Measurements from ENCODE around the gene FMNL3.

GRCh38 chr12:49648712-49649003, 58.5 kb downstream of the FMNL3 start:
- TF ChIP-seq CTCF (IDR thresholded peaks at IDR 0.05) (no peak), EZH2 (IDR thresholded peaks at IDR 0.05) (no peak), EZH2phosphoT487 (IDR thresholded peaks at IDR 0.05) (no peak)

Measured in neural progenitor cell (in vitro differentiated cells).